Rectal smooth muscle tissue (tissue), 1 donor: ENCODE data around the gene FILIP1L.

Source experiments
- H3K27ac ChIP-seq: one replicate; pipeline ENCODE4 v1.7.0; 2013; ENCODE audit warnings: low read depth, low read length, inconsistent platforms
- H3K27me3 ChIP-seq: one replicate; pipeline ENCODE4 v1.7.0; 2013; ENCODE audit warnings: low read length; ENCODE audit not compliant: control insufficient read depth, insufficient read depth
- H3K36me3 ChIP-seq: one replicate; pipeline ENCODE4 v1.7.0; 2013; ENCODE audit warnings: low read length; ENCODE audit not compliant: control insufficient read depth, insufficient read depth
- H3K4me1 ChIP-seq: one replicate; pipeline ENCODE4 v1.7.0; 2013; ENCODE audit warnings: low read length; ENCODE audit not compliant: control insufficient read depth, insufficient read depth
- H3K4me3 ChIP-seq: one replicate; pipeline ENCODE4 v1.7.0; 2013; ENCODE audit warnings: low read length
- H3K9ac ChIP-seq: one replicate; pipeline ENCODE4 v1.7.0; 2013; ENCODE audit warnings: low read length

The FILIP1L gene

GRCh38 chr3:99984139-99984538 is 130.2 kb downstream of the FILIP1L start:
- Histone ChIP-seq H3K4me3 (no peak overlapping the region), H3K9ac (no peak overlapping the region), H3K27me3 (no peaks in the 10 kb centered on the region), H3K27ac (no peak overlapping the region), H3K36me3 (no peaks in the 10 kb centered on the region), H3K4me1 (no peaks in the 10 kb centered on the region)

GRCh38 chr3:99982650-99983049 is 131.7 kb downstream of the FILIP1L start:
- Histone ChIP-seq H3K4me1 (no peaks in the 10 kb centered on the region), H3K4me3 (no peak overlapping the region), H3K9ac (no peak overlapping the region), H3K36me3 (no peaks in the 10 kb centered on the region), H3K27me3 (no peaks in the 10 kb centered on the region), H3K27ac (no peak overlapping the region)

- Histone ChIP-seq H3K9ac (no peak overlapping the region), H3K27me3 (no peaks in the 10 kb centered on the region), H3K36me3 (no peaks in the 10 kb centered on the region), H3K27ac (no peak overlapping the region), H3K4me3 (no peak overlapping the region), H3K4me1 (no peaks in the 10 kb centered on the region)
These were observed 133.2 kb downstream of the FILIP1L start for GRCh38 chr3:99981138-99981537.

GRCh38 chr3:99980606-99981005 is 133.7 kb downstream of the FILIP1L start:
- no peak overlapping the region for H3K9ac ChIP-seq

GRCh38 chr3:99978221-99978620 is 136.1 kb downstream of the FILIP1L start:
- Histone ChIP-seq H3K9ac (no peak overlapping the region), H3K36me3 (no peaks in the 10 kb centered on the region), H3K4me1 (no peaks in the 10 kb centered on the region), H3K27ac (no peak overlapping the region), H3K4me3 (no peak overlapping the region), H3K27me3 (no peaks in the 10 kb centered on the region)

More at GRCh38 chr3:99980606-99981005, 133.7 kb downstream of the FILIP1L start:
- Histone ChIP-seq H3K27me3 (no peaks in the 10 kb centered on the region), H3K4me1 (no peaks in the 10 kb centered on the region), H3K36me3 (no peaks in the 10 kb centered on the region), H3K27ac (no peak overlapping the region), H3K4me3 (no peak overlapping the region)

DNA sequence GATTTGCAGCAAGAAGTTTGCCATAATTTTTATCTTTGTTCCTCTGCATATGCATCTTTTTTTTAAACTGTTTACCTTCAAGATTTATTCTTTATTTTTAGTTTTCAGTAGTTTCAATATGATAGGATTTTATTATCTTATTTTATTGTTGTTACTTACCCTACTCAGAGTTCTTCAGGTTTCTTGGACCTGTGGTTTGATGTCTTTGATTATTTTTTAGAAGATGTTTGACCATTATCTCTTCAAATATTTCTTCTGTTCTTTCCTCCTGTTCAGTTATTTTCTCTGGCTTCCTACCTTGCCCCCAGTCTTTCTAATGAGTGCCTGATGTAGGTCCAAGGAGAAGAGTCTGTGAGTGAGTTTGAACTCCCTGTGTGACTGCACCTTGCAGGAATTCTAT is 137.7 kb downstream of the FILIP1L start:
- Histone ChIP-seq H3K9ac (no peak overlapping the region), H3K36me3 (no peaks in the 10 kb centered on the region), H3K4me3 (no peak overlapping the region), H3K27me3 (no peaks in the 10 kb centered on the region), H3K27ac (no peak overlapping the region), H3K4me1 (no peaks in the 10 kb centered on the region)

DNA sequence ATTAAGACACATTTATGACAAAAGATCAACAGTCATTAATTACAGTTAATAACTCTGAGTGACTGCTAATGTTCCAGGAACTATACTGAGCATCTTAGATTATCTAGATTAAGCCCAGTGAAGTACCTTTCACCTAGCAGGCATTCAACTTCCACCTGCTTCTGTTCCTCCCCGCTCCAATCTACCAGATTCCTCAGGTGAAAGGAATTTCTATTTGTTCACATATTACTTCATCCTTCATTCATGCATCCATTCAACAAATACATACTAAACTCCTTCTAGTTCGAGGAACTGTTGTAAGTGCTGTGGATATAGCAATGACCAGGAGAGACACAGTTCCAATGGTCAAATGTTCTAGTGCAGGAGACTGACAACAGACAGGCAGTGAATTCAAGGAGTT is 139.3 kb downstream of the FILIP1L start:
- Histone ChIP-seq H3K27ac (no peak overlapping the region), H3K9ac (no peak overlapping the region), H3K36me3 (no peaks in the 10 kb centered on the region), H3K27me3 (no peaks in the 10 kb centered on the region), H3K4me1 (no peaks in the 10 kb centered on the region), H3K4me3 (no peak overlapping the region)

DNA sequence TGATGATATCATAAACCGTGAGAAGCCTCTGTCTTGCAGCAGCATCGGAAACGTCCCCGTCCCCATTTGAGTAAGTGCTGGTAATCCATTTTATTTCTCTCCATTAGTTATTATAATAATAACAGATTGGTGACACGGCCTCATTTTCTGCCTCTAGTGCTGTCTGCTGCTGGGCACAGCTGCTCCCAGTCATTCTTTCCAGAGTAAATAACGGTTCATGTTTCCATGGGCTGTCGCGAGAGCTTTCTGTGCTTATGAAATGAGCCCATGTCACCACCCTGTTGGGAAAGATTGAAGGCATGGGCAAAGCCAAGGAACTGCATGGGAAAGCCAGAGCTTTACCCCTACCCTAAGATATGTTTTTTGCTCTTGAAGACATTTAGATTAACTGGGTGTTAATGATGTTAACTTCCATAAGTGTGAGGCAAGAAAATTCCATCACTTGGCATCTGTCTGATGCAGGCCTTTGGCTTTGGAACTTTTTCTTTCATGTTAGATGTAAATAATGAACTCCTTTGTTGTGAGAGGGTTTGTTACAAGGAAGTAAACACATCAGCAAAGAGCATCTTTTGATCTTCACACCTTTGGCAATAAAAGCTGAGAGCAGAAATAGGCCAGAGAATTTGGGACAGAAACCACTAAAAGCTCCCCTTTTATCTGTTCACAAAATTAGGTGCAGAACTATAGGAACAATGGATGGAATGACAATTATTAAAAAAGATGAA is 141.8 kb downstream of the FILIP1L start:
- no peak overlapping the region for H3K9ac ChIP-seq
- H3K27ac ChIP-seq: no peak overlapping the region
- no peaks in the 10 kb centered on the region for H3K36me3 ChIP-seq
- no peak overlapping the region for H3K4me3 ChIP-seq
- H3K4me1 ChIP-seq: no peaks in the 10 kb centered on the region
- H3K27me3 ChIP-seq: no peaks in the 10 kb centered on the region

DNA sequence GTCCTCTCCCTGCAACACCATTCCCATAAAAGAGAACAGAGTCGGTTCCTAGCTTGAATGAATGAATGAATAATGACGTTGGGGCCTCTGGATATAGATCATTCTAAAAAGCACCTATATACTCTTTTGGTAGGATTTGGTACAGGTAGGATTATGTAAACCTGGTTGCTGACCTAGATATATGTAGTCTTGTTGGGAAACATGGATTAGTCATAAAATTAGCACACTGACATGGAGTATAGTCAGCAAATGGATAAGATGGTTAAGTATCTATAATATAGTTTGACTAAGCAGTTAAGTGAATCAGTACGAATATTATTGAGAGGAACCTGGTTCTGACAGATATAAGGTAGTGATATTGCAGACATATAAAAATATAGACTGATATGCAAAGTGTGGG is 142.5 kb downstream of the FILIP1L start:
- H3K27me3 ChIP-seq: no peaks in the 10 kb centered on the region
- H3K4me3 ChIP-seq: no peak overlapping the region
- no peaks in the 10 kb centered on the region for H3K36me3 ChIP-seq
- H3K27ac ChIP-seq: no peak overlapping the region
- no peak overlapping the region for H3K9ac ChIP-seq
- peaks cover 7% of the 10 kb centered on the region for H3K4me1 ChIP-seq

- H3K4me1 ChIP-seq: peaks cover 7% of the 10 kb centered on the region
- H3K27me3 ChIP-seq: no peaks in the 10 kb centered on the region
- H3K4me3 ChIP-seq: no peak overlapping the region
- no peaks in the 10 kb centered on the region for H3K36me3 ChIP-seq
- H3K9ac ChIP-seq: no peak overlapping the region
- H3K27ac ChIP-seq: no peak overlapping the region
These were observed 144.1 kb downstream of the FILIP1L start for GRCh38 chr3:99970198-99970597.

- H3K4me1 ChIP-seq: peaks cover 7% of the 10 kb centered on the region
- H3K36me3 ChIP-seq: no peaks in the 10 kb centered on the region
- no peaks in the 10 kb centered on the region for H3K27me3 ChIP-seq
- H3K4me3 ChIP-seq: no peak overlapping the region
- no peak overlapping the region for H3K27ac ChIP-seq
- H3K9ac ChIP-seq: no peak overlapping the region
These were observed 145.2 kb downstream of the FILIP1L start for GRCh38 chr3:99969136-99969535.

DNA sequence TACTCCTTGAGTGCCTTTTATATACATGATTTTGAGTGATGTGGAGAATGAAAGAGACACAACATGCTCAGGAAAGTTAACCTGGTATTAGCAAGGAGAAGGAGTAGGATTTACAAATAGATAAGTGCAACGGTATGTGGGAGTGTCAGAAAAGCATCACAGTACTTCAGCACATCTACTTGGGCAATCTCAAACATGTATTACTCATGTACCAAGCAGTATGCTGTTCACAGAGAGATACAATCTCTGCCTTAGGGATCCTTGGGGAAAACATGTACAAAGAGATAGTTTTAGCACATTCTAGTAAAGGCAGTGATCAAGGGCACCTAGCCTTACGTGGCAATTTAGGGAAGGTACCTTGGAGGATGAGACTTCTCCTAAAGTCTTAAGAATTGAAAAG is 146.5 kb downstream of the FILIP1L start:
- H3K36me3 ChIP-seq: no peaks in the 10 kb centered on the region
- H3K4me3 ChIP-seq: no peak overlapping the region
- no peaks in the 10 kb centered on the region for H3K27me3 ChIP-seq
- H3K4me1 ChIP-seq: peaks cover 10% of the 10 kb centered on the region
- no peak overlapping the region for H3K9ac ChIP-seq
- H3K27ac ChIP-seq: no peak overlapping the region

DNA sequence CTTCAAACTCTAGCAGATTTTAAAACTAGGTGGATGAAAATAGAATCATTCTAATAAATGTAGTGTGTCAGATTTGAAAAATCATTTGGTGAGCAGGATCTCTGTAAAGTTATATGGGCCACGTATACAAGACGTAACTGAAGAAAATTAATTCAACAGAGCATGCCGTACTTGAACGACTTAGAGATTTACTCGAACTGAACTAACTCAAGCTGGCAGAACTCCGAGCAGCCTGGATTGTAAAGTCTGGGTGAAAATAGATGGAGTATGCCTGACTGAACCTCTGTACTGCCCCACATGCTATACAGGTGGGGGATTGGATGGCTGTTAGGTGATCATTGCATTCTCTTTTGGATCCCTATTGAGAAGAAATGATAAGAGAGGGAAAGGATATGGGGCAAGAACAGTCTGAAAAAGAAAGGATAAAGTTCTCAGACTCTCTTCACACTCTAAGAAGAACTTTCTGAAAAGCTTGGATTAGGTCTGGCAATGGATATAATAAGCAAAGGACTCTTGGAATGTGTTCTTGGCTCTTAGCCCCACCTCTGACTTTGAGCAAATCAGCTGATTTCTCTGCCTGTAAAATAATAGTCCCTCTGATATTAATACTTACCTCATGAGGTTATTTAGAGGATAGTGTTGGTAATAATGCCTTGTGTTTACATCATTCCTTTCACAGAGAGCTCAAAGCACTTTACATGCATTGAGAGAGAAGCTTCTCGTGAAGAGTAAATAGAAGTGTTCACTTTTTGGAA is 147.5 kb downstream of the FILIP1L start:
- Histone ChIP-seq H3K4me1 (peaks cover 12% of the 10 kb centered on the region), H3K27ac (peak overlapping the region; percentile 45), H3K9ac (no peak overlapping the region)

More for the DNA sequence above, 147.5 kb downstream of the FILIP1L start:
- Histone ChIP-seq H3K4me3 (no peak overlapping the region), H3K27me3 (no peaks in the 10 kb centered on the region), H3K36me3 (no peaks in the 10 kb centered on the region)
